PC-3 (cell line): ENCODE results near the gene ERI3.

ENCODE experiments used
- EZH2phosphoT487 ChIP-seq: fragments of 300-600 bp; sonication (generic); IDR thresholded peaks from 2 replicates; pipeline ENCODE4 v1.6.1; 2018; ENCODE audit warnings: mild to moderate bottlenecking, antibody characterized with exemption, low read length, borderline replicate concordance
- TF ChIP-seq, protein P1 (sequence below): fragments of 300-600 bp; sonication (generic); conservative IDR thresholded peaks from 2 replicates; pipeline ENCODE4 v1.5.1; 2017; ENCODE audit warnings: antibody characterized with exemption, low read depth, mild to moderate bottlenecking, low read length

DNA sequence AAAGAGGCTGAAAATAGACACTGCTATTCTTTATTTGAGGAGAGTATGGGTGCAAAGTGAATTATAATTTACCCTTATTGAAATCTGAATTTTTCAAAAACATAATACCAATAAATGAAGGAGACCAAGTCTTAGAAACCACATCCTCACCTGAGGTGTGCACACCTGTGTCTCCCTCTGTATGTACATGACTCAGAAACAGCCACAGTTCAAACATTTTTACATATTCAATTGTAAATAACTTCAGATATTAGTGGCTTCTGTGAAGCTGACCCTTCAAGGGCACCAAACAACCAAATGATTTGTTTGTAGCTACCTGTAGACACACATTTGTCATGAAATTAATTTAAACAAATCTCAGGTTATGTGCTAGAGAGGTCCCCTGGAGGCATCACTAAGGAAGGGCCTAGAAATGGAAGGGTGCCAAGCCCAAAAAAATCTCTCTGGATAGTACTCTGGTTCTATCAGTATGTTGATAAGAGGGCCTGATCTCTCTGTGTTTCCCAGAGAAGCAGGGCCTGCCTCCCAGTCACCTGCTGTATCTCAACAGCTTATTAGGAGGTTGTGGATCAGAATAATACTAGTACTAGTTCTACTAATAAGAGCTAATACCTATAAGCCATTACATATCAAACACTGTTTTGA lies 28.1 kb downstream of the ERI3 start:
- TF ChIP-seq, protein P1, sequence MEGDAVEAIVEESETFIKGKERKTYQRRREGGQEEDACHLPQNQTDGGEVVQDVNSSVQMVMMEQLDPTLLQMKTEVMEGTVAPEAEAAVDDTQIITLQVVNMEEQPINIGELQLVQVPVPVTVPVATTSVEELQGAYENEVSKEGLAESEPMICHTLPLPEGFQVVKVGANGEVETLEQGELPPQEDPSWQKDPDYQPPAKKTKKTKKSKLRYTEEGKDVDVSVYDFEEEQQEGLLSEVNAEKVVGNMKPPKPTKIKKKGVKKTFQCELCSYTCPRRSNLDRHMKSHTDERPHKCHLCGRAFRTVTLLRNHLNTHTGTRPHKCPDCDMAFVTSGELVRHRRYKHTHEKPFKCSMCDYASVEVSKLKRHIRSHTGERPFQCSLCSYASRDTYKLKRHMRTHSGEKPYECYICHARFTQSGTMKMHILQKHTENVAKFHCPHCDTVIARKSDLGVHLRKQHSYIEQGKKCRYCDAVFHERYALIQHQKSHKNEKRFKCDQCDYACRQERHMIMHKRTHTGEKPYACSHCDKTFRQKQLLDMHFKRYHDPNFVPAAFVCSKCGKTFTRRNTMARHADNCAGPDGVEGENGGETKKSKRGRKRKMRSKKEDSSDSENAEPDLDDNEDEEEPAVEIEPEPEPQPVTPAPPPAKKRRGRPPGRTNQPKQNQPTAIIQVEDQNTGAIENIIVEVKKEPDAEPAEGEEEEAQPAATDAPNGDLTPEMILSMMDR: no peak
- no peak for TF ChIP-seq EZH2phosphoT487
